Ascending aorta (tissue), 2 donors: Measurements from ENCODE around the gene C1orf216. TPM values are rescaled to one million over a fixed set of nuclear protein-coding genes. Genes with fewer than 3 reads are reported as not detected.
"Not testable (repeated sequence)": the region's sequence is repeated elsewhere in the genome, so short reads cannot be mapped to it uniquely, and the experiment has no call there.

Source experiments
- DNase-seq, 2 donors: peaks; one replicate each; pipeline ENCODE4 v3.0.0-alpha.2; 2019; ENCODE audit warnings: low spot score in 2 of 2
- H3K27ac ChIP-seq, 2 donors: fragments of 200-600 bp; sonication (generic); one replicate each; pipeline ENCODE4 v1.5.1; 2016 to 2017; ENCODE audit warnings: mild to moderate bottlenecking in 1 of 2
- H3K27me3 ChIP-seq: fragments of 200-600 bp; sonication (generic); one replicate; pipeline ENCODE4 v1.5.1; 2017
- H3K36me3 ChIP-seq, 2 donors: fragments of 200-600 bp; sonication (generic); one replicate each; pipeline ENCODE4 v1.5.1; 2016
- H3K4me1 ChIP-seq, 2 donors: fragments of 200-600 bp; sonication (generic); one replicate each; pipeline ENCODE4 v1.5.1; 2016 to 2017; ENCODE audit warnings: mild to moderate bottlenecking in 1 of 2
- H3K4me3 ChIP-seq, 2 donors: fragments of 200-600 bp; sonication (generic); one replicate each; pipeline ENCODE4 v1.5.1; 2016 to 2017; ENCODE audit warnings: mild to moderate bottlenecking in 1 of 2
- H3K9me3 ChIP-seq, 2 donors: fragments of 200-600 bp; sonication (generic); one replicate each; pipeline ENCODE4 v1.5.1; 2016
- CTCF ChIP-seq, 3 experiments: fragments of 200-600 bp in 2 of 3; fragments of 450-650 bp in 1 of 3; sonication (generic) in 2 of 3; IDR thresholded peaks; one replicate each; pipeline ENCODE4 v1.5.1; 2016 to 2019; ENCODE audit warnings: antibody characterized with exemption in 3 of 3, mild to moderate bottlenecking in 1 of 3, moderate library complexity in 1 of 3
- intact Hi-C: fragments of 100-400 bp; cut with DNase I; formaldehyde crosslinking; loops from one replicate; pipeline ENCODE4 v1.15.1; 2023
- total RNA-seq: library from RNA; depleted of rRNA; stranded (reverse); fragments of >200 nt; gene quantifications from one replicate; pipeline ENCODE4 v1.1.0, GENCODE V29; 2016

The C1orf216 gene
- total RNA-seq, 1 donor from 2014 or later: 40.6 TPM

- DNase-seq: no peak
- Histone ChIP-seq H3K36me3 (no peaks in the 10 kb centered on the region), H3K4me3 (no peak overlapping the region), H3K27ac (no peak overlapping the region), H3K4me1 (no peaks in the 10 kb centered on the region), H3K9me3 (no peaks in the 10 kb centered on the region), H3K27me3 (no peaks in the 10 kb centered on the region)
- no peak for TF ChIP-seq CTCF (IDR thresholded peaks at IDR 0.05)
- intact Hi-C loops: no loop called here
Measured at GRCh38 chr1:35692317-35692716, 26.4 kb downstream of the C1orf216 start.

- H3K36me3 ChIP-seq: no peaks in the 10 kb centered on the region
- no peak for DNase-seq
- H3K27me3 ChIP-seq: no peaks in the 10 kb centered on the region
- TF ChIP-seq CTCF (IDR thresholded peaks at IDR 0.05): no peak
- no peak overlapping the region for H3K27ac ChIP-seq
- no peaks in the 10 kb centered on the region for H3K4me1 ChIP-seq
- intact Hi-C loops: no loop called here
- H3K9me3 ChIP-seq: no peaks in the 10 kb centered on the region
- H3K4me3 ChIP-seq: no peak overlapping the region
Measured at GRCh38 chr1:35691571-35692220, 27.0 kb downstream of the C1orf216 start.

- Histone ChIP-seq H3K27ac (no peak overlapping the region), H3K36me3 (no peaks in the 10 kb centered on the region), H3K4me1 (no peaks in the 10 kb centered on the region), H3K9me3 (no peaks in the 10 kb centered on the region), H3K4me3 (no peak overlapping the region), H3K27me3 (no peaks in the 10 kb centered on the region)
- DNase-seq: no peak
- intact Hi-C loops: no loop called here
- TF ChIP-seq CTCF (IDR thresholded peaks at IDR 0.05): no peak
Measured at GRCh38 chr1:35691080-35691479, 27.6 kb downstream of the C1orf216 start.

- H3K9me3 ChIP-seq, intact Hi-C loops, H3K4me3 ChIP-seq, DNase-seq, H3K4me1 ChIP-seq, H3K27me3 ChIP-seq, H3K27ac ChIP-seq, H3K36me3 ChIP-seq: not testable (repeated sequence)
Measured at GRCh38 chr1:35690103-35690502, 28.6 kb downstream of the C1orf216 start.

- Histone ChIP-seq H3K36me3 (no peaks in the 10 kb centered on the region), H3K4me3 (no peak overlapping the region), H3K27ac (no peak overlapping the region), H3K9me3 (no peaks in the 10 kb centered on the region), H3K4me1 (no peaks in the 10 kb centered on the region), H3K27me3 (no peaks in the 10 kb centered on the region)
- intact Hi-C loops: no loop called here
- DNase-seq: no peak
- TF ChIP-seq CTCF (IDR thresholded peaks at IDR 0.05): no peak
Measured at GRCh38 chr1:35688161-35688560, 30.5 kb downstream of the C1orf216 start.

- DNase-seq: no peak
- H3K36me3 ChIP-seq: no peaks in the 10 kb centered on the region
- H3K9me3 ChIP-seq: no peaks in the 10 kb centered on the region
- no peak for TF ChIP-seq CTCF (IDR thresholded peaks at IDR 0.05)
- H3K4me1 ChIP-seq: no peaks in the 10 kb centered on the region
- no peak overlapping the region for H3K4me3 ChIP-seq
- H3K27ac ChIP-seq: no peak overlapping the region
- no peaks in the 10 kb centered on the region for H3K27me3 ChIP-seq
- intact Hi-C loops: no loop called here
Measured at GRCh38 chr1:35683012-35683411, 35.7 kb downstream of the C1orf216 start.
